ENCODE data around the gene CHN2. TPM values are rescaled to one million over a fixed set of nuclear protein-coding genes. Genes with fewer than 3 reads are reported as not detected.

The CHN2 gene
- total RNA-seq, 1 donor from 2014 or later = 8.0 TPM

DNA sequence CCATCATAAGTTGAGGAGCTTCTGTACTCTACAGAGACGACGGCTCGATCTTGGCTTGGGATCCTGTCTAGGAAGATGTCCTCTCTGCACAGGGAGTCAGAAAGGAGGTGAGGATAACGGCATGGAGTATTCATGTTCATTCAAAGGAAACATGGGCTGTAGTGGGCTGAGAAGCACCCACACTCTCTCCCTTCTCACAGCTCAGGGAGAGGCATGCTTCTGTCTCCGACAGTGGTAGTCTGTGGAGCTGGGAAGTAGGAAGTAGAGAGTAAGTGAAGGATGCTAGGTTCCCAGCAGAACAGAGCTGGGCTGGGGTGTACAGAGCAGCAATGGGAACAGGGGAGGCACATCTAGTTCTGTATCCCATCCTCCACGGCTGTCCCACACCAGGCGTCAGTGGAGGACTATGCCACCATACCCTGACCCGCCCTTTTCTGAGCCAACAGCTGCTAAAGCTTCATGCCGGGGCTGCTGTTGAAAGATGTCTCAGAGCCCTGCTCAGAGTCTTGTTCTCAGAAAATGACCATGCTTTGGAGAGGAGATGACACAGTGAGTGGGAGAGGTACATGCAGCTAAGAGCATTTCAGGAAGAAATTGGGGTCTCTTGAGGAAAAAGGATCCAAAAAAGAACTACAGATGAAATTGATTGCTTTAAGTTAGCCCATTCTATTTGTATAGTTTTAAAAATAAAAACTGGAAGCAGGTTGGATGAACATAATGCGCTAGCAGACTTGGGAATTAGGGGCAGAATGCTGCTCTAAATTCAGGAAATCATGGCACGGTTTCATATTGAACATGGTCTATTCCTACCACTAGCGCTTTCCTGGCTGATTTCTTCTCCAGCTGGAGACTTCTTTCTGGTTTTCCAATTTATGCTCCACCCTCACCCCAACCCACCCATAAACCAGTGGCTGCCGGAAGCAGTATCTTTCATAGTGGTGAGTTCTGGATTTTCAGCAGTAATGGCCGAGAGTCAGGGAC, 138.6 kb downstream of the CHN2 start:
- Mint-ChIP-seq H3K27me3 (ENCODE audit: low read depth) (no peaks in the 10 kb centered on the region), H3K27ac (no peak overlapping the region), H3K4me1 (peaks cover 34% of the 10 kb centered on the region), H3K4me3 (no peak overlapping the region), H3K36me3 (no peaks in the 10 kb centered on the region), H3K9me3 (no peaks in the 10 kb centered on the region)
- DNase-seq (ENCODE audit: low spot score in 2 of 2, unreplicated experiment in 2 of 2) = no peak
- TF ChIP-seq, protein P1, sequence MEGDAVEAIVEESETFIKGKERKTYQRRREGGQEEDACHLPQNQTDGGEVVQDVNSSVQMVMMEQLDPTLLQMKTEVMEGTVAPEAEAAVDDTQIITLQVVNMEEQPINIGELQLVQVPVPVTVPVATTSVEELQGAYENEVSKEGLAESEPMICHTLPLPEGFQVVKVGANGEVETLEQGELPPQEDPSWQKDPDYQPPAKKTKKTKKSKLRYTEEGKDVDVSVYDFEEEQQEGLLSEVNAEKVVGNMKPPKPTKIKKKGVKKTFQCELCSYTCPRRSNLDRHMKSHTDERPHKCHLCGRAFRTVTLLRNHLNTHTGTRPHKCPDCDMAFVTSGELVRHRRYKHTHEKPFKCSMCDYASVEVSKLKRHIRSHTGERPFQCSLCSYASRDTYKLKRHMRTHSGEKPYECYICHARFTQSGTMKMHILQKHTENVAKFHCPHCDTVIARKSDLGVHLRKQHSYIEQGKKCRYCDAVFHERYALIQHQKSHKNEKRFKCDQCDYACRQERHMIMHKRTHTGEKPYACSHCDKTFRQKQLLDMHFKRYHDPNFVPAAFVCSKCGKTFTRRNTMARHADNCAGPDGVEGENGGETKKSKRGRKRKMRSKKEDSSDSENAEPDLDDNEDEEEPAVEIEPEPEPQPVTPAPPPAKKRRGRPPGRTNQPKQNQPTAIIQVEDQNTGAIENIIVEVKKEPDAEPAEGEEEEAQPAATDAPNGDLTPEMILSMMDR (IDR thresholded peaks at IDR 0.05; ENCODE audit: unreplicated experiment) = no peak

DNA sequence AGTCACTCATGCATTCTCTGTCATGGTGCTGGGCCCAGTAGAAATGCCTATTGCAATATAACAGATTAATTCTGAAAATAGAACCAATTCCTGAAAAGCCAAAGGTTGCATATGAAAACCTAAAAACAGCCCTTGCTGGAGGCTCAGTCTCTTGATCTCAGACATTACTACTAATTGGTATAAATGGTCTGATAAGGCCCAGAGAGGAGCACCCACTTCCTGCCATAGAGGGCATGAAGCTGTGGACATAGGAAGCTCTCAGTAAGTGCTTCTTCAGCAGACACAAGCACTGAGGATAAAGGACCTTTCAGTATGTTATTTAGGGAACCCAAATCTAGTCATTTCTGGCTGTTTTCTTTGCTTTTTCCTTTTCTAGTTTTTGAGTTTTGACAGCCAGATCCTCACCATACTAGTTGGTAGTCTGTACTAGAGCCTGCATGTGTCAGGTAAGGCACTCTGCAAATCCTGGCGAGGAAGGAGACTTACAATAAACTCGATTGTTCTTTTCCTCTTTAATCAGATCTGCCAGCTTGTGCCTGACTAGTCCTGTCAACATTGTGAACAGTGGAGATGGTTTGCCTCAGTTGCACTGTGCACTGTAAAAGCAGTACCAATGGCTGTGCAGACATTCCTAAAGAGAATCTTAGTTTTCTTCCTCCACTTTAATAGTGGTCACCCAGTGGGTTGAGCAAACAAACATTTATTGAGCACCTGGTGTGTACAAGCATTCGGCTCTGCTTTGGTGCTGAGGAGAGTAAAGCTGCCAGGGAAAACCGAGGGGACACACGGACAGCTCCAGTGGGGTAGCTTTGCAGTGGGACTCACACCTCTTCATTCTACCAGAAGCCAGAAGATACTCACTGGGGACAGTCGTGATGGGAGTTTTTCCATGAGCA, 140.9 kb downstream of the CHN2 start:
- no peak overlapping the region for H3K27ac Mint-ChIP-seq
- no peaks in the 10 kb centered on the region for H3K9me3 Mint-ChIP-seq
- no peaks in the 10 kb centered on the region for H3K27me3 Mint-ChIP-seq (ENCODE audit: low read depth)
- H3K4me3 Mint-ChIP-seq = no peak overlapping the region
- TF ChIP-seq, protein P1 (IDR thresholded peaks at IDR 0.05; ENCODE audit: unreplicated experiment) = no peak
- DNase-seq (ENCODE audit: low spot score in 2 of 2, unreplicated experiment in 2 of 2) = no peak
- no peaks in the 10 kb centered on the region for H3K36me3 Mint-ChIP-seq
- H3K4me1 Mint-ChIP-seq = peaks cover 15% of the 10 kb centered on the region

DNA sequence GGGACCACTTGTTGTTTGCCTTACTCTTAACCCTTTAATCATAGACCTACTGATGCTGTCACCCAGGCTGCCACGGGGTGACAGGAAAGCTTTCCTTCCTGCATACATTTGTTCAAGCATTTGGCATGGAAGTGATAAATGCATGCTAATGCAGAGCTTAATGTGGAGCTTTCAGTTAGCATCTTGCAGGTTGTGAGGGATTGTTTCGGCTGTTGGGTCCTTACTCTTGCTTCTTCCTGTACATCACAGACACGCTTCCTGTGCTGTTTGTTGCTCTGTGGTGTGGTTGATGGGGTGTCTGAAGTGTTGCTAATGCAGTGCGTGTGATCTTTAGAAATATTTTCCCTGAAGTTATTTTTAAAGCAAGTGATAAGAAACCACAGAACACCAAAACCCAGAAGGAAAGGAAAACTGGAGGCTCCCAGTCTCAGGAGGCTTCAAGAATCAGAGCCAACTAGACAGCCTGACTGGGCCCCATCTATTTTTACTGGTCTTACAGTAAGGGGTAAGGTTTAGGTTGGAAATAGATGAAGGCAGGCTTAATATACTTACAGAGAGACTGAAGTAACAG, 143.1 kb downstream of the CHN2 start:
- DNase-seq (ENCODE audit: low spot score in 2 of 2, unreplicated experiment in 2 of 2) = no peak
- Mint-ChIP-seq H3K4me1 (peaks cover 14% of the 10 kb centered on the region), H3K27ac (no peak overlapping the region), H3K27me3 (ENCODE audit: low read depth) (peaks cover 4% of the 10 kb centered on the region), H3K9me3 (no peaks in the 10 kb centered on the region), H3K36me3 (no peaks in the 10 kb centered on the region), H3K4me3 (no peak overlapping the region)
- TF ChIP-seq, protein P1 (IDR thresholded peaks at IDR 0.05; ENCODE audit: unreplicated experiment) = no peak

DNA sequence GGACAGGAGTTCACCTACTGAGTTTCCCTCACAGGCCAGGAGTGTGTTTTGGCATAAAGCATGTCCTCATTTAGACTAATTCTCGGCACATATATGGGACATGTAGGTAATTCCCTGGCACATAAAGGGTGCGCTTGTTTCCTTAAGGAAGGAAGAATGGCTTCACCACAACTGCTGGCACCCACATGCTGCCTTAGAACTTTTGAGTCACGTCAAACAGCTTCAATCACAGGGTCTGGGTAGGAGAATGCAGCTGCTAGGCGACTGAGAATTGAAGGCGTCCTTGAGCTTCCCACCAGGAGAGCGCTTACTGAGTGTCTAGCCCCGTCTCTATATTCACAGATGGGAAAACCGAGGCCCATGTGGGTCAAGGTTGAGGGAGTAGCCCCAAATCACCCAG, 146.1 kb downstream of the CHN2 start:
- no peak for DNase-seq (ENCODE audit: low spot score in 2 of 2, unreplicated experiment in 2 of 2)
- Mint-ChIP-seq H3K9me3 (no peaks in the 10 kb centered on the region), H3K36me3 (no peaks in the 10 kb centered on the region), H3K4me3 (no peak overlapping the region), H3K27me3 (ENCODE audit: low read depth) (peaks cover 4% of the 10 kb centered on the region), H3K27ac (no peak overlapping the region), H3K4me1 (peaks cover 14% of the 10 kb centered on the region)
- TF ChIP-seq, protein P1 (IDR thresholded peaks at IDR 0.05; ENCODE audit: unreplicated experiment) = no peak

DNA sequence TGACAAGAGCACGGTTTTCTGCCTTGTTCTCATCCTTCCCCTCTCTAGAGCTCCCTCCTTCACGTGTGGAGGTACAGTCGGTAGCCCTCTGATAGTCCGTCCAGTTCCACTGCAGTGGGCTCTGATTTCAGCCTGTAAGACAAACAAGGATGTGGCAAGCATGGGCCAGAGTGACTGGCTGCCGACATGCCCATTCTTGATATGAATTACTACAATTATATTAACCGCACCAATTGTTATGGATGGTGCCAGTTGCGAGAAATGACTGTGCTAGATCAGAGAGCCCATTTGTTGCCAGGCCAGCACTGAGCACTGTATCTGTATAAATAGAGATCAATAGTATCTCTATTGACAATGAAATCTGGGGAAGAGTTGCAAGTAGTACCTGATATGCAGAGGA, 146.6 kb downstream of the CHN2 start:
- Mint-ChIP-seq H3K27me3 (ENCODE audit: low read depth) (peaks cover 4% of the 10 kb centered on the region), H3K4me3 (no peak overlapping the region), H3K27ac (no peak overlapping the region), H3K9me3 (no peaks in the 10 kb centered on the region), H3K4me1 (peaks cover 16% of the 10 kb centered on the region), H3K36me3 (no peaks in the 10 kb centered on the region)
- DNase-seq (ENCODE audit: low spot score in 2 of 2, unreplicated experiment in 2 of 2) = no peak
- TF ChIP-seq, protein P1 (IDR thresholded peaks at IDR 0.05; ENCODE audit: unreplicated experiment) = no peak
